ENCODE results near the gene RPP14. TPM values are rescaled to one million over a fixed set of nuclear protein-coding genes. Genes with fewer than 3 reads are reported as not detected.

The RPP14 gene
- total RNA-seq, 1 donor from 2014 or later = 10.4 TPM

GRCh38 chr3:58291671-58292338 is 14.2 kb upstream of the RPP14 start:
- no peak for DNase-seq (ENCODE audit: low spot score)

GRCh38 chr3:58292866-58293265 is 13.2 kb upstream of the RPP14 start:
- no peak for DNase-seq (ENCODE audit: low spot score)

GRCh38 chr3:58293516-58293915 is 12.5 kb upstream of the RPP14 start:
- DNase-seq (ENCODE audit: low spot score) = no peak

GRCh38 chr3:58296269-58296668 is 9.8 kb upstream of the RPP14 start:
- DNase-seq (ENCODE audit: low spot score) = no peak

GRCh38 chr3:58296843-58297242 is 9.2 kb upstream of the RPP14 start:
- no peak for DNase-seq (ENCODE audit: low spot score)

- DNase-seq (ENCODE audit: low spot score) = no peak
These were observed 7.9 kb upstream of the RPP14 start for GRCh38 chr3:58298190-58298589.

- no peak for DNase-seq (ENCODE audit: low spot score)
These were observed 7.0 kb upstream of the RPP14 start for GRCh38 chr3:58299075-58299474.

GRCh38 chr3:58299839-58300516 is 6.1 kb upstream of the RPP14 start:
- DNase-seq (ENCODE audit: low spot score) = peak; percentile 50

- peak; percentile 37 for DNase-seq (ENCODE audit: low spot score)
These were observed 1.7 kb downstream of the RPP14 start for GRCh38 chr3:58307639-58308215.

GRCh38 chr3:58308728-58309127 is 2.7 kb downstream of the RPP14 start:
- no peak for DNase-seq (ENCODE audit: low spot score)

- DNase-seq (ENCODE audit: low spot score) = no peak
These were observed 11.8 kb downstream of the RPP14 start for GRCh38 chr3:58317811-58318210.

- DNase-seq (ENCODE audit: low spot score) = no peak
These were observed 15.7 kb downstream of the RPP14 start for GRCh38 chr3:58321791-58322190.

- DNase-seq (ENCODE audit: low spot score) = no peak
These were observed 16.7 kb downstream of the RPP14 start for GRCh38 chr3:58322793-58323192.

GRCh38 chr3:58323529-58324390 is 17.7 kb downstream of the RPP14 start:
- DNase-seq (ENCODE audit: low spot score) = no peak

GRCh38 chr3:58324391-58325390 is 18.6 kb downstream of the RPP14 start:
- DNase-seq (ENCODE audit: low spot score) = no peak

- DNase-seq (ENCODE audit: low spot score) = peak; percentile 20
These were observed 19.5 kb downstream of the RPP14 start for GRCh38 chr3:58325525-58325992.

GRCh38 chr3:58326267-58326900 is 20.3 kb downstream of the RPP14 start:
- DNase-seq (ENCODE audit: low spot score) = no peak

GRCh38 chr3:58329150-58329921 is 23.3 kb downstream of the RPP14 start:
- DNase-seq (ENCODE audit: low spot score) = no peak

- DNase-seq (ENCODE audit: low spot score) = no peak
These were observed 23.9 kb downstream of the RPP14 start for GRCh38 chr3:58329922-58330413.

All from umbilical cord (tissue), 2 donors.